Activated CD4-positive, alpha-beta memory T cell treated with anti-CD3 and anti-CD28 coated beads, Interleukin-2, amount 10 ng/mL, durations not matched to agents 7 days and 5 days (primary cell): ENCODE data around the gene ERCC4. TPM values are rescaled to one million over a fixed set of nuclear protein-coding genes. Genes with fewer than 3 reads are reported as not detected.

Experiments used
- CTCF ChIA-PET: fragments of 350-600 bp; sonication (Branson Sonifier 250); formaldehyde crosslinking; loops from one replicate; lab custom pipeline; 2021; ENCODE audit warnings: antibody characterized with exemption, inconsistent platforms; lab: Charles Lee
- POLR2A ChIA-PET: fragments of 350-600 bp; sonication (Branson Sonifier 250); formaldehyde crosslinking; loops from one replicate; lab custom pipeline; 2021; ENCODE audit warnings: antibody characterized with exemption; lab: Charles Lee
- DNase-seq: peaks from one replicate; pipeline ENCODE4 v3.0.0-alpha.2; 2020
- H3K27ac Mint-ChIP-seq: one replicate; pipeline ENCODE4 v1.8.0; 2021; ENCODE audit warnings: mild to moderate bottlenecking, mixed read lengths
- H3K27me3 Mint-ChIP-seq: one replicate; pipeline ENCODE4 v1.8.0; 2021; ENCODE audit warnings: mixed read lengths
- H3K36me3 Mint-ChIP-seq: one replicate; pipeline ENCODE4 v1.8.0; 2021; ENCODE audit warnings: low read depth, mixed read lengths
- H3K4me1 Mint-ChIP-seq: one replicate; pipeline ENCODE4 v1.8.0; 2021; ENCODE audit warnings: mixed read lengths
- H3K4me3 Mint-ChIP-seq: one replicate; pipeline ENCODE4 v1.8.0; 2021; ENCODE audit warnings: mild to moderate bottlenecking, mixed read lengths
- H3K9me3 Mint-ChIP-seq: one replicate; pipeline ENCODE4 v1.8.0; 2021; ENCODE audit warnings: mixed read lengths
- total RNA-seq, 2 experiments: library from RNA; stranded (reverse); gene quantifications; one replicate each; pipeline ENCODE4 v1.2.3, GENCODE V29; 2021

Gene ERCC4
- total RNA-seq, 2 experiments from 2014 or later: 10.1 to 11.1 TPM

DNA sequence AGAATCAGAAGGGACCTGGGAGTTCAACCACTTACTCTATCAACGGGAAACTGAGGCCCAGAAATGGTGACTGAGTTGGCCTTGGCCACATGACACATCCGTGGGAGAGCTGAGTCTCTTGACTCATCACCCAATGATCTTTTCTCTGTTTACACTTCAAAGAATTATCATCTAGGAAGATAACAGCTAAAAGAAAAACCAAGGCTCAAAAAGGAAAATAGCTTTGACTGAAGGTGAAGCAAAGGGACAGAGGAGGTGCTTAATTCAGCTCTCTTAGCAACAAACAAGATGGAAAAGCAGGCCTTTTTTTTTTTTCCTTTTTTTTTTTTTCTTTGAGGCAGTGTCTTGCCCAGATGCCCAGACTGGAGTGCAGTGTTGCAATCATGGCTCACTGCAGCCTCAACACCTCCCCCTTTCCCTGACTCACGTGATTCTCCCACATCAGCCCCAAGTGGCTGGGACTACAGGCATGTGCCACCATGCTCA, 16.7 kb downstream of the ERCC4 start:
- peak overlapping the region; percentile 40 for H3K27ac Mint-ChIP-seq
- ChIA-PET CTCF (interaction anchor here (0.6 to 4.4 kb wide), 3 partner anchors 14 to 65 kb away, joined by 3 to 24 read pairs (median 11); partner anchors contain the start of gene ERCC4), POLR2A (interaction anchor here (0.7 to 0.8 kb wide), 2 partner anchors 9 to 173 kb away, joined by 3 read pairs; no protein-coding TSS in a partner anchor)
- H3K4me3 Mint-ChIP-seq: no peak overlapping the region
- peaks cover 39% of the 10 kb centered on the region for H3K36me3 Mint-ChIP-seq
- H3K4me1 Mint-ChIP-seq: peaks cover 13% of the 10 kb centered on the region
- DNase-seq: no peak
- H3K9me3 Mint-ChIP-seq: no peaks in the 10 kb centered on the region
- no peaks in the 10 kb centered on the region for H3K27me3 Mint-ChIP-seq

DNA sequence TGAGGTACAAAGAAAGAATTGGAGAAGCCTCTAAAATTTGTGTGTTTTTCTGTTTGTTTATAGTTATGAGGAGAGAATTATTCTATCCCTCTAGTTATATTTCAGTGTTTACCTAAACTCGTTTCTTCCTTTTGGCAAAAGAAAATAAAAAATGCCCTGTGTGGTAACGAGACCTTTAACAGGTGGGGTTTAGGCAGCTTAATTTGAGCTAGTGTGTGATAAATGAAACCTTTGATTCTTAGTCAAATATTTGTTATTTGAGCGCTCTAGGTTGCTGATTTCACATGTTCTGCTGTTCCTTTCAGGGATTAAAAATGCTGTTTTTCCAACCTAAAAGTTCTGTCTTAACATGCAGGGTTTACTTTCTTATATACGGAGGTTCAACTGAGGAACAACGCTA, 17.5 kb downstream of the ERCC4 start:
- Mint-ChIP-seq H3K4me1 (peaks cover 7% of the 10 kb centered on the region), H3K4me3 (no peak overlapping the region), H3K27ac (no peak overlapping the region), H3K36me3 (peaks cover 39% of the 10 kb centered on the region), H3K27me3 (no peaks in the 10 kb centered on the region), H3K9me3 (no peaks in the 10 kb centered on the region)
- DNase-seq: no peak
- ChIA-PET POLR2A (interaction anchor here (0.8 kb wide), 1 partner anchor 173 kb away, joined by 3 read pairs; no protein-coding TSS in a partner anchor), CTCF (interaction anchor here (4.4 kb wide), 1 partner anchor 14 kb away, joined by 24 read pairs; no protein-coding TSS in a partner anchor)

DNA sequence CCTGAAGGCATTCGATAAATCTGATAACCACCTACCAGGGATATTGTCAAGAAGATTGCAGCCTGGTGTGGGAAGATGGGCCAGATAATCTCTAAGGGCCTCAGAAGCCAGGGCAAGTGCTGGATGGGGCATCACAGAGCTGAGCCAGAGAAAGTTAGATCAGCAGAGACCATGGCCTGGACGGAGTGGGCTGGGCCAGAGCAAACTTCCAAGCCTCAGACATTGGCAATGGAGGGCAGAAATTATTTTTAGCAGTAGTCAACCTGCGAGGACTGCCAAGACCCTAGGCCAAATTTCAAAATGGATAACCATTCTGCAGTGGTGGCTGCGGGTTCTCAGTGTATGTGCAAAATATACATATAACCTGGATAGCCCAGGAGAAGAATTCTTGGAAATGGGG, 18.5 kb downstream of the ERCC4 start:
- no peak for DNase-seq
- H3K27me3 Mint-ChIP-seq: no peaks in the 10 kb centered on the region
- ChIA-PET POLR2A (no interaction called here), CTCF (no interaction called here)
- H3K36me3 Mint-ChIP-seq: peaks cover 41% of the 10 kb centered on the region
- H3K4me3 Mint-ChIP-seq: no peak overlapping the region
- peaks cover 2% of the 10 kb centered on the region for H3K9me3 Mint-ChIP-seq
- no peak overlapping the region for H3K27ac Mint-ChIP-seq
- peaks cover 7% of the 10 kb centered on the region for H3K4me1 Mint-ChIP-seq

DNA sequence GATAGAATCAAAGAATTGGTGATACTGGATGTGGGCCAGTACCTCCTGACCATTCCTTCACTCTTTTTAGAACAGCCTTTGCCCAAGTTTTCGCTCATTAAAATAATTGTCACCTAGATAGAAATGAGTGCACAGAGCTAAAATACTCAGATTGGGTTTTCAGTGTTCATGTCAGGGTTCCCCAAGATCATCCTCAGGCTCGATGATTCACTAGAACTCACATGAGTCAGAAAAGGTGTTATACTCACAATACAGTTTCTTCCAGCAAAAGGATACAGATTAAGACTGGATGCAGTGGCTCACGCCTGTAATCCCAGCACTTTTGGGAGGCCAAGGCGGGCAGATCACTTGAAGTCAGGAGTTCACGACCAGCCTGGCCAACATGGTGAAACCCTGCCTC, 19.9 kb downstream of the ERCC4 start:
- DNase-seq: no peak
- CTCF ChIA-PET: interaction anchor here (1.4 kb wide), 1 partner anchor 20 kb away, joined by 4 read pairs; the partner anchor contains the start of gene ERCC4

DNA sequence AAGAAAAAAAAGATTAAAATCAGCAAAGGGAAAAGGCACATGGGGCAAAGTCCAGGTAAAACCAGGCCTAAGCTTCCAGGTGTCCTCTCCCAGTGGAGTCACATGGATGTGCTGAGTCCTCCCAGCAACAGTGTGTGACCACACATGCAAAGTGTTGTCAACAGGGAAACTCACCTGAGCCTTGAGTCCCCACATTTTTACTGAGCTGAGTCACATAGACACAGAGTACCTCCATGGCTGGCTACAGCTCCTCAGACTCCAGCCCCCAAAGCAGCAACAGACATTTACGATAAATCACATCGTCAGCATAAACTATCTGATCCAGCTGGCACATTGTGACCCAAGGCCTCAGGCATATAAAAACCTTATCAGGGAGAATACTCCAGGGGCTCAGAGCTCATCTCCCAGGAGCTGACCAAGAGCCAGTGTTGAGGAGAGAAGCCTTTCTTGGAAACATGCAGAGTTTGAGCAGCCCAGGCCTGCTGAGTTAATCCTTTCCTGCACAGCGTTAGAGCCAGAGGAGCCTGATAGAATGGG, 20.5 kb downstream of the ERCC4 start:
- no peaks in the 10 kb centered on the region for H3K27me3 Mint-ChIP-seq
- H3K9me3 Mint-ChIP-seq: peaks cover 4% of the 10 kb centered on the region
- CTCF ChIA-PET: interaction anchor here (1.4 kb wide), 1 partner anchor 21 kb away, joined by 4 read pairs; the partner anchor contains the start of gene ERCC4
- H3K4me1 Mint-ChIP-seq: peaks cover 7% of the 10 kb centered on the region
- H3K27ac Mint-ChIP-seq: no peak overlapping the region
- POLR2A ChIA-PET: no interaction called here
- H3K36me3 Mint-ChIP-seq: peaks cover 35% of the 10 kb centered on the region
- H3K4me3 Mint-ChIP-seq: no peak overlapping the region
- no peak for DNase-seq

More for the DNA sequence above, 19.9 kb downstream of the ERCC4 start:
- H3K9me3 Mint-ChIP-seq: peaks cover 4% of the 10 kb centered on the region
- H3K27me3 Mint-ChIP-seq: no peaks in the 10 kb centered on the region
- POLR2A ChIA-PET: no interaction called here
- H3K4me1 Mint-ChIP-seq: peaks cover 7% of the 10 kb centered on the region
- H3K27ac Mint-ChIP-seq: no peak overlapping the region
- H3K4me3 Mint-ChIP-seq: no peak overlapping the region
- H3K36me3 Mint-ChIP-seq: peaks cover 38% of the 10 kb centered on the region

DNA sequence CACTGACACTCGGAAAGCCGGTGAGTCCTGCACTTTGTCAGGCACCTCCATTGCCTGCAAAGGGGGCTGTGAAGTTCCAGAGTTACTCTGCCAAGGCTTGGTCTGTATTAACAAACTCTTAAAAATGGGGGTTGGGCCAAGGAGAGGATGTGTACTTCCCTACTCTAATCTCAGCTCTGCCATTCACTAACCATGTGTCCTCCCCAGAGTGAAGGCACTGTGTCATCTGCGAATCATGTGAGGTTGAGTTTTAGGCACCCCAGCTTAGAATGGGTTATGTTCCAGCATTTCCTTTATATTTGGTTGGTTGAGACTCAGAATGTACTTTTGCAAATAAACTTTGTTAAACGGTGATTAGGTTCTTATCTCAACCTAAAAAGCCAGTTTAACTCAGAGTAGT, 24.9 kb downstream of the ERCC4 start:
- Mint-ChIP-seq H3K4me3 (no peak overlapping the region), H3K9me3 (peaks cover 4% of the 10 kb centered on the region), H3K27me3 (no peaks in the 10 kb centered on the region), H3K4me1 (peaks cover 4% of the 10 kb centered on the region), H3K36me3 (peaks cover 22% of the 10 kb centered on the region), H3K27ac (no peak overlapping the region)
- ChIA-PET CTCF (no interaction called here), POLR2A (interaction anchor here (1.1 kb wide), 1 partner anchor 13 kb away, joined by 3 read pairs; no protein-coding TSS in a partner anchor)
- DNase-seq: no peak

DNA sequence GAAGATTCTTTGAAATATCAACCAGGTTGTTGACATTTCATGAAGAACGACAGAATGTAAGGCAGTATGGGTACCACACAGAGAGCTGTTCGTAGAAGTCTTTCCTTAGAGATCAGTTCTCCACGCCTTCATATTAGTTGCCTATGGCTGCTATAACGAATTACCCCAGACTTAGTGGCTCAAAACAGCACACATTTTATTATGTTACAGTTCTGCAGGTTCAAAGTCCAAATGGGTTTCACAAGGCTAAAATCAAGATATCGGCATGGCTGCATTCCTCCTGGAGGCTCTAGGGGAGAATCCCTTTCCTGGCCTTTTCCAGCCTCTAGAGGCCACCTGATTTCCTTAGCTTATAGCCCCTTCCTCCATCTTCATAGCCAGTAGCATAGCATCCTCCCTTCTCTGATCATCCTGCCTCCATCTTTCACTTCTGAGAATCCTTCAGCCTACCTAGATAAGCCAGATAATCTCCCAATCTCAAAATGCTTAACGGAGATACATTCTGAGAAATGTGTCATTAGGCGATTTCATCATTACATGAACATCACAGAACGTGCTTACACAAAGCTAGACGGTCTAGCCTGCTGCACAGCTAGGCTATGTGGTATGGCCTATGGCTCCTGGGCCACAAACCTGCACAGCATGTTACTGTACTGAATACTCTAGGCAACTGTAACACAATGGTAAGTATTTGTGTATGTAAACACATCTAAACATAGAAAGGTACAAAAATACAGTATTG, 26.0 kb downstream of the ERCC4 start:
- Mint-ChIP-seq H3K9me3 (peaks cover 4% of the 10 kb centered on the region), H3K27me3 (no peaks in the 10 kb centered on the region), H3K27ac (no peak overlapping the region), H3K4me1 (peaks cover 4% of the 10 kb centered on the region), H3K4me3 (no peak overlapping the region), H3K36me3 (peaks cover 22% of the 10 kb centered on the region)
- ChIA-PET CTCF (no interaction called here), POLR2A (interaction anchor here (0.6 kb wide), 1 partner anchor 10 kb away, joined by 3 read pairs; no protein-coding TSS in a partner anchor)
- DNase-seq: no peak

DNA sequence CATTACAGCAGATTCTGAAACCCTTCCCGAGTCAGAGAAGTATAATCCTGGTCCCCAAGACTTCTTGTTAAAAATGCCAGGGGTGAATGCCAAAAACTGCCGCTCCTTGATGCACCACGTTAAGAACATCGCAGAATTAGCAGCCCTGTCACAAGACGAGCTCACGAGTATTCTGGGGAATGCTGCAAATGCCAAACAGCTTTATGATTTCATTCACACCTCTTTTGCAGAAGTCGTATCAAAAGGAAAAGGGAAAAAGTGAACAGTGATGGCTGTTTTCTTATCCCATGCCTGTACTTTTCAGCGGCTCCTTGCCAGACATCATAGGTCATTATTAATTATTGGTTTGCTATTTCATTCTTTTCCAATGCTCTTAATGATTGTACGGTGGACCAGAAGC, 28.1 kb downstream of the ERCC4 start:
- H3K36me3 Mint-ChIP-seq: peaks cover 21% of the 10 kb centered on the region
- H3K9me3 Mint-ChIP-seq: peaks cover 4% of the 10 kb centered on the region
- ChIA-PET CTCF (interaction anchor here (1.1 kb wide), 1 partner anchor 13 kb away, joined by 3 read pairs; no protein-coding TSS in a partner anchor), POLR2A (no interaction called here)
- no peak overlapping the region for H3K4me3 Mint-ChIP-seq
- H3K27ac Mint-ChIP-seq: no peak overlapping the region
- H3K4me1 Mint-ChIP-seq: peaks cover 4% of the 10 kb centered on the region
- H3K27me3 Mint-ChIP-seq: no peaks in the 10 kb centered on the region
- DNase-seq: no peak

DNA sequence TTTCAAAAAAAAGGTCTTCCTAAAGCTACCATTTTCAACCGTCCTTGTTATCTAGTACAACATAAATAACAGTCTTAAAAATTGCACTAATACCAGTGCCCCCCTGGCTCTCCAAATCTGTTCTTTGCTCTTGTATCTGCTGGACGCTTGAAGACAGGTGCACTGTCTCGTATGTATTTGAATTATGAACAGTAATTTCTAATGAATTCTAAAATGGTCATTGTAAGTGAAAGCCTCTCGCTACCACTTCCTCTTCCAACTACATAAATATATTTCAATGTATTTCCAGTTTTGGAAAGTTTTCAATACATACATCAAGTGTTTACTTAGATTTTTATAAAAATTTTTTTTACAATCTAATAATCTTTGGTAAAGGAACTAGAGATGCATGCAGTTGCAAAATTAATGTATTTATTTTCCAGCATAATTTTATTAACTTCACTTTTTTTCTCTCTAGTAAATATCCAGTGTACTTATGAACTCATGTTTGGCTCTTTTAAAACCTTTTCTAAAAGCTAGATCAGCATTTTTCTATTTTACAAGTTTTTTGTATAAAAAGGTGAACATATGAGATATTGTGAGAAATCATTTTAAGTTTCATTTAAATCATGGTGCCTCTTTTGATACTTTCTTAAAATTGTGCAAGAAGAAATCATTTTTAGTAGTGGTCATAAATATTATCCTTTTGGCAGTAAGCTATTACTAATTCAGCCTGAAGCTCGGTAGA, 31.0 kb downstream of the ERCC4 start:
- ChIA-PET CTCF (interaction anchor here (0.8 kb wide), 1 partner anchor 31 kb away, joined by 3 read pairs; the partner anchor contains the start of gene ERCC4), POLR2A (interaction anchor here (0.6 kb wide), 1 partner anchor 1706 kb away, joined by 4 read pairs; no protein-coding TSS in a partner anchor)
- Mint-ChIP-seq H3K36me3 (peaks cover 14% of the 10 kb centered on the region), H3K27ac (no peak overlapping the region), H3K9me3 (no peaks in the 10 kb centered on the region), H3K4me3 (no peak overlapping the region), H3K4me1 (peaks cover 7% of the 10 kb centered on the region), H3K27me3 (peaks cover 3% of the 10 kb centered on the region)
- DNase-seq: no peak

DNA sequence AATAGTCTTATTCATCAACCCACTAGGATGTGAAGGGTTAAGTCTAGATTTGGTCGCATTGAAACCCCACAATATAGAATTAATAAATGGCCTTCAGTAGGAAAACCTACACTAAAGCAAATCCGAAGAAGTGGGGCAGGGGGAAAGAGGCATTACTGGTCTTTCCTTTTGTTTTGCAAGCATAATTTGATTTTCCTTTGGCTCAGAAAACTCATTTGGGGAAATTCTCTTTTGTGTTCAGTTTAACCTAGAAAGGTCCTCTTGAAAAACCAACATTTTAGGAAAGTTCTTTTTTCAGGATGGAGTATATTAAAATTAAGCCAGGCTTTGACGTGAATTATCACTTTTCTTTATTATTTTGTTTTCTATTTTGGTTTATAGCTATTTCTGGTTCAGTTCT, 31.7 kb downstream of the ERCC4 start:
- no peak for DNase-seq
- H3K27ac Mint-ChIP-seq: no peak overlapping the region
- ChIA-PET POLR2A (interaction anchor here (0.6 kb wide), 1 partner anchor 1707 kb away, joined by 4 read pairs; no protein-coding TSS in a partner anchor), CTCF (interaction anchor here (0.8 kb wide), 1 partner anchor 32 kb away, joined by 3 read pairs; the partner anchor contains the start of gene ERCC4)
- H3K36me3 Mint-ChIP-seq: peaks cover 8% of the 10 kb centered on the region
- no peak overlapping the region for H3K4me3 Mint-ChIP-seq
- peaks cover 11% of the 10 kb centered on the region for H3K4me1 Mint-ChIP-seq
- H3K9me3 Mint-ChIP-seq: no peaks in the 10 kb centered on the region
- H3K27me3 Mint-ChIP-seq: peaks cover 3% of the 10 kb centered on the region

DNA sequence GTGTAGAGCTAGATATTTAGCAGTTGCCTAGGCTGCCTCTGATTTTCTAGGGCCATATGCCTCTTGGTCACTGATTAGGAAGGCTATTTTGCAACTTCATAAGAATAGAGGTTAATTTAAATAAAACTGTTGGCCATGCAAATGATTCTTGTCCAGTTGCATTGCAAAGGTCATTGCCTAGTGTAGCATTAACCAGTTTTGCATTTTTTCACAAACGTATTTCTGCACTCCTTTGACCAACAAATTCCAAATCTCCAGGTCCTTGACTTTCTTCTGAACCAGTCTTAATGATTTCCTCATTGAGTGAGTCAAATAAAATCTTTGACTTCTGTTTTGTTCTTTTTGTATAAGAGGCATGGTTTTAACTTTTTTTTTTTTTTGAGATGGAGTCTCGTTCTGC, 33.5 kb downstream of the ERCC4 start:
- Mint-ChIP-seq H3K4me3 (no peak overlapping the region), H3K27me3 (peaks cover 3% of the 10 kb centered on the region), H3K4me1 (peaks cover 23% of the 10 kb centered on the region), H3K27ac (no peak overlapping the region), H3K9me3 (no peaks in the 10 kb centered on the region), H3K36me3 (no peaks in the 10 kb centered on the region)
- ChIA-PET CTCF (interaction anchor here (2.4 kb wide), 1 partner anchor 34 kb away, joined by 7 read pairs; the partner anchor contains the start of gene ERCC4), POLR2A (no interaction called here)
- DNase-seq: no peak

DNA sequence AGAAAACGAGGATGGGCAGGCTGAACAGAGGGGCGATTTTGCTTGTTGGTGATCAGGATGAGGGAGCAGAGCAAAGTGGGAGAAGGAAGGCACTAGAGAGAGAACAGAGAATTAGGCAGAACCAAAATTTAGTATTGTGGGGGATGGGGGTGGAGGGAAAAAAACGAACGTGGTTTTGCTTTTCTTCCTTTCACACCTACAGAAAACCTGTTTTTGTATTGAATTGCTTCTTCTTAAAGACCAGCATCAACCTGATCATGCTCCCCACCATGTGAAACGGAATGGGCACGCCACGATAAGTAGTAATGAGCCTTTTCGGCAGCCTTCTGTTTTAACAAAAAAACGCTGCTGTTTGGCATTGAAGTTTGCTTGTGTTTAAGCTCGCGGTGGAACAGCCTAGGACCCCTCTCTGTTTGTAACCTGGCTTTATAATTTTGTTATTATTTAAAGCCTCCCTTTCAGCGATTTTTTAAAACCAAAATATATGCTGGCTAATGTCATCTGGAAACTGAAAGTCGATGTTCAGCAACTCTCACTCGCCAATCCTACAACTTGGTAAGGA, 36.8 kb downstream of the ERCC4 start:
- H3K36me3 Mint-ChIP-seq: no peaks in the 10 kb centered on the region
- no peaks in the 10 kb centered on the region for H3K9me3 Mint-ChIP-seq
- H3K27me3 Mint-ChIP-seq: peaks cover 4% of the 10 kb centered on the region
- POLR2A ChIA-PET: interaction anchor here (1.2 to 2.0 kb wide), 2 partner anchors 12 to 37 kb away, joined by 3 to 10 read pairs; partner anchors contain the start of gene ERCC4
- H3K4me3 Mint-ChIP-seq: peak overlapping the region; percentile 65
- CTCF ChIA-PET: interaction anchor here (1.0 to 2.1 kb wide), 3 partner anchors 33 to 329 kb away, joined by 3 to 10 read pairs (median 4); partner anchors contain the start of gene ERCC4
- DNase-seq: no peak
- peaks cover 23% of the 10 kb centered on the region for H3K4me1 Mint-ChIP-seq
- H3K27ac Mint-ChIP-seq: peak overlapping the region; percentile 45
